Measurements from ENCODE around the gene TNNC2. TPM values are rescaled to one million over a fixed set of nuclear protein-coding genes. Genes with fewer than 3 reads are reported as not detected.

Gene TNNC2
- polyA plus RNA-seq, 1 donor from 2014 or later = 3.8 TPM

- H3K27ac ChIP-seq (ENCODE audit: low read length) = no peak overlapping the region
- H3K4me3 ChIP-seq (ENCODE audit: low read length) = no peak overlapping the region
- H3K4me2 ChIP-seq (ENCODE audit: low read length) = no peak overlapping the region
- no peaks in the 10 kb centered on the region for H3K9me2 ChIP-seq (ENCODE audit: insufficient read depth, low read length)
- H3F3A ChIP-seq (ENCODE audit: insufficient read depth, low read length, poor library complexity, severe bottlenecking) = no peaks in the 10 kb centered on the region
- H3K36me3 ChIP-seq (ENCODE audit: insufficient read depth, low read length) = no peaks in the 10 kb centered on the region
- no peaks in the 10 kb centered on the region for H3K9me3 ChIP-seq (ENCODE audit: low read length)
- no peak overlapping the region for H3K9ac ChIP-seq (ENCODE audit: low read length)
- H2AFZ ChIP-seq (ENCODE audit: low read depth, low read length) = no peak overlapping the region
- no peak for TF ChIP-seq TAF1 (IDR thresholded peaks at IDR 0.05; ENCODE audit: low read depth)
- no peak for TF ChIP-seq MXI1 (conservative IDR thresholded peaks at IDR 0.05; ENCODE audit: poor library complexity, severe bottlenecking)
- H4K20me1 ChIP-seq (ENCODE audit: insufficient read depth) = no peaks in the 10 kb centered on the region
- H3K79me2 ChIP-seq (replicated peaks; ENCODE audit: insufficient read depth, low read length) = peaks cover 13% of the 10 kb centered on the region
- no peaks in the 10 kb centered on the region for H3K27me3 ChIP-seq (ENCODE audit: insufficient read depth, low read depth, low read length)
Observed at GRCh38 chr20:45796337-45797065, 30.6 kb downstream of the TNNC2 start.

GRCh38 chr20:45792317-45793118 is 34.6 kb downstream of the TNNC2 start:
- Histone ChIP-seq H3K9me2 (ENCODE audit: insufficient read depth, low read length) (no peaks in the 10 kb centered on the region), H2AFZ (ENCODE audit: low read depth, low read length) (peak overlapping the region; percentile 100), H3K27me3 (ENCODE audit: insufficient read depth, low read depth, low read length) (no peaks in the 10 kb centered on the region), H3K4me2 (ENCODE audit: low read length) (peak overlapping the region; percentile 86), H3K36me3 (ENCODE audit: insufficient read depth, low read length) (no peaks in the 10 kb centered on the region), H3K4me3 (ENCODE audit: low read length) (peak overlapping the region; percentile 99), H4K20me1 (ENCODE audit: insufficient read depth) (no peaks in the 10 kb centered on the region), H3K9ac (ENCODE audit: low read length) (peak overlapping the region; percentile 95), H3K79me2 (replicated peaks; ENCODE audit: insufficient read depth, low read length) (peaks cover 13% of the 10 kb centered on the region), H3K27ac (ENCODE audit: low read length) (peak overlapping the region; percentile 73), H3K9me3 (ENCODE audit: low read length) (no peaks in the 10 kb centered on the region), H3F3A (ENCODE audit: insufficient read depth, low read length, poor library complexity, severe bottlenecking) (no peaks in the 10 kb centered on the region)
- no peak for TF ChIP-seq EZH2 (IDR thresholded peaks at IDR 0.05; ENCODE audit: borderline replicate concordance, insufficient read depth, low read length, poor library complexity, severe bottlenecking)
- no peak for TF ChIP-seq EP300 (conservative IDR thresholded peaks at IDR 0.05; ENCODE audit: poor library complexity, severe bottlenecking)
- no peak for TF ChIP-seq TAF1 (IDR thresholded peaks at IDR 0.05; ENCODE audit: low read depth)
- no peak for TF ChIP-seq POLR2AphosphoS5 (IDR thresholded peaks at IDR 0.05)
- TF ChIP-seq CTCF (IDR thresholded peaks at IDR 0.05; ENCODE audit: poor library complexity, severe bottlenecking) = no peak
- no peak for TF ChIP-seq RAD21 (conservative IDR thresholded peaks at IDR 0.05)
- TF ChIP-seq SMC3 (conservative IDR thresholded peaks at IDR 0.05; ENCODE audit: poor library complexity) = no peak
- no peak for TF ChIP-seq MXI1 (conservative IDR thresholded peaks at IDR 0.05; ENCODE audit: poor library complexity, severe bottlenecking)
- no peak for TF ChIP-seq REST (IDR thresholded peaks at IDR 0.05; ENCODE audit: borderline replicate concordance)

Data from neural cell (in vitro differentiated cells).